GM21737 (cell line): Measurements from ENCODE around the gene DISP3.

Experiments
- ATAC-seq: cut with Tn5 transposase; IDR thresholded peaks from one replicate; pipeline ENCODE4 v1.9.1; 2021; ENCODE audit warnings: mild to moderate bottlenecking, moderate library complexity; ENCODE audit not compliant: unreplicated experiment

Gene DISP3

DNA sequence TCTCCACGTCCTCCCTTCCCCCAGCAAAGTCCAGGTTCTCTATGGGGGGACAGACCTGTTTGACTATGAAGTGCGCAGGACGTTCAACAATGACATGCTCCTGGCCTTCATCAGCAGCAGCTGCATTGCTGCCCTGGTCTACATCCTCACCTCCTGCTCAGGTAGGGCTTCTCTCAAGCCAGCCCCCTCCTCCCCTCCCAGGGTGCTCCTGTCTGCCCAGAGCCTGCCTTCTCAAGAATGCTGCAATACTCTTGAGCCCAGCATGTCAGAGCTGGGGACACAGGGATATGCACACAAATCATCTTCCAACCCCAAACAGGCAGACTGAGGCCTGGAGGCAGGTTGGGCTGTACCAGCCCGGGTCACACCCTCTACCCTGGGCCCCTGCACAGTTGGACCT is 35.4 kb downstream of the DISP3 start:
- ATAC-seq = no peak

DNA sequence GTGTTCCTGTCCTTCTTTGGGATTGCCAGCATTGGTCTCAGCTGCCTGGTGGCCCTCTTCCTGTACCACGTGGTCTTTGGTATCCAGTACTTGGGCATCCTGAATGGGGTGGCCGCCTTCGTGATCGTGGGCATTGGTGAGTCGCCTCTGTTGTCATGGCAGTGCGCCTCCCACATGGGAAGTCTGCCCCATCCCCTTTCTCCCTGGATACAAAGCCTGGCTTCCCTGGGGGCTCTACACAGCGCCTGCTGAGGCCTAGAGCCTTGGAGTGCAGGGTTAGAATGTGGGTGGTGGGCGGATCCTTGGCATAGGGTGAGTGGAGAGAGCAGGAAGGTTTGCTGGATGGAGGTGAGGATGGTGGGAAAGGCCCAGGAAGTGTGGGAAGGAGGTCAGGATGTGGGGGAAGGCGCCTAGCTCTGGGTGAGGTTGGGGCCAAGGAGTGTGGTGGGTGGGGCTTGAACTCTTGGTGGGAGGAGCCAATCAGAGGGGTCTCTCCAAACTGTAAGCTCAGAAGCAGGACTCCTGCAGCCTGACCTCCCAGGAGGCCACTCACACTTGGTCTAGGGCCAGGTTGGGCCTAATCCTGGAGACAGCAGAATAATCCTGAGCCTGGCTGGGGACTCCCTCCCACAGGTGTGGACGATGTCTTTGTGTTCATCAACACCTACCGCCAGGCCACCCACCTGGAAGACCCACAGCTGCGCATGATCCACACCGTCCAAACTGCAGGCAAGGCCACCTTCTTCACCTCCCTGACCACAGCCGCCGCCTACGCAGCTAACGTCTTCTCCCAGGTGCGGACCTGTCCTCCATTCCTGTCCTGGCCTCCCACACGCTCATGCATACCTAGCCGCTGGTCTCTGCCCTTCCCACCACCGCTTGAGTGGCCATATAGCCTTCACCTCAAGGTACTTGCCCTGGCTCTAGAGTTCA is 36.7 kb downstream of the DISP3 start:
- ATAC-seq = no peak

DNA sequence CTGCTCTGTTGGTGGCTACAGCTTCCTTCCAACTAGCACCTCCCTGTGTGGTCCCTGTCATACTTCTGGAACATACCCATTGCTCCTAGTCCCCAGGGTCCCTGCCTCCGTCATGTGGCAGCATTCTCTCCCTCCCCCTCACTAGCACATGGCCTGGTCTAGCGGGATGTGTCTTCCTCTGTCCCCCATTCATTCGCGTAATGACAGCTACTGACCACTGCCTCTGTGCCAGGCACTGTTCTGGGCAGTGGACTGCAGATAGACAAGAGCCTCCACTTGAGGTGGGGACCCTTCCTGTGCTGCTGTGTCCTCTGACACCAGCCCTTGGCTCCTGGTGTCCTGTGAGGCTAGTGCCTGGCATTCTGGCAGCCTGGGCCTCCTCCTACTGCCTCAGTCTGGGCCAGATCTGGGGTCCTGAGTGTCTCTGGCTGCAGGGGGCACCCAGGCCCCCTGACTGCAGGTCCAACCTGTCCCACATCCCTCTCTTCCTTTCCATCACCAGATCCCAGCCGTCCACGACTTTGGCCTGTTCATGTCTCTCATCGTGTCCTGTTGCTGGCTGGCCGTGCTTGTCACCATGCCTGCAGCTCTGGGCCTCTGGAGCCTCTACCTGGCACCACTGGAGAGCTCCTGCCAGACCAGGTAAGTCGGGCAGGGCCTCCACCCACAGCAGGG is 38.1 kb downstream of the DISP3 start:
- no peak for ATAC-seq

DNA sequence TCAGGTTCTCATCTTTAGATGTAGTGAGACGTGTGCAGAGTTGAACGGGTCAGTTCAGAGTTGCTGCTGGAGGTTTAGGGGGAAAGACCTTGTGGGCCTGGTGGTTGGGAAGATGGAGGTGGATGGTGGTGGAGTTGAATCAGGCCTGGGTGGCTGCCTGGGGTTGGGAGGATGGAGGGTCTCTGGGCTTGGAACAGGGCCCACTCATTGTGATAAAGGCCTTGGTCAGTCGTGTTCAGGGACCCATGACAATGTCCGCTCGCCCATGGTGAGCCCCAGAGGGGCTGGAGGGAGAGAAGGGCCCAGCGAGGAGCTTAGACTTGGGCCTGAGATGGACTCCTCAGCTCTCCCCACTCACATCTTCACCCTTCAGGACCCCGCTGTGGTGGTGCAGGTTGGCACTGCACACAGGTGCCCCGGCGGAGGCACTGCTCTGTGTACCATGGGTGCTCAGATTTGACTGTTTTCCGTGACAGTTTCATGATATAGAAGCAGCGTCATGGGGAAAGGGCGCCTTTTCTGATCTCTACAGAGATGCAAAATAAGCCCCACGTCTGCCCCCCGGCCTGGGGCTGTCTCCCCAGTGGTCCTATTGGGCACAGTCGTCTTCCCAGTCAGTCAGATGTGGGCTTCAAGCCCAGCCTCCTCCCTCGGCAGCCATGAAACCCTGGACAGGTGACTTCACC is 39.2 kb downstream of the DISP3 start:
- ATAC-seq = no peak

DNA sequence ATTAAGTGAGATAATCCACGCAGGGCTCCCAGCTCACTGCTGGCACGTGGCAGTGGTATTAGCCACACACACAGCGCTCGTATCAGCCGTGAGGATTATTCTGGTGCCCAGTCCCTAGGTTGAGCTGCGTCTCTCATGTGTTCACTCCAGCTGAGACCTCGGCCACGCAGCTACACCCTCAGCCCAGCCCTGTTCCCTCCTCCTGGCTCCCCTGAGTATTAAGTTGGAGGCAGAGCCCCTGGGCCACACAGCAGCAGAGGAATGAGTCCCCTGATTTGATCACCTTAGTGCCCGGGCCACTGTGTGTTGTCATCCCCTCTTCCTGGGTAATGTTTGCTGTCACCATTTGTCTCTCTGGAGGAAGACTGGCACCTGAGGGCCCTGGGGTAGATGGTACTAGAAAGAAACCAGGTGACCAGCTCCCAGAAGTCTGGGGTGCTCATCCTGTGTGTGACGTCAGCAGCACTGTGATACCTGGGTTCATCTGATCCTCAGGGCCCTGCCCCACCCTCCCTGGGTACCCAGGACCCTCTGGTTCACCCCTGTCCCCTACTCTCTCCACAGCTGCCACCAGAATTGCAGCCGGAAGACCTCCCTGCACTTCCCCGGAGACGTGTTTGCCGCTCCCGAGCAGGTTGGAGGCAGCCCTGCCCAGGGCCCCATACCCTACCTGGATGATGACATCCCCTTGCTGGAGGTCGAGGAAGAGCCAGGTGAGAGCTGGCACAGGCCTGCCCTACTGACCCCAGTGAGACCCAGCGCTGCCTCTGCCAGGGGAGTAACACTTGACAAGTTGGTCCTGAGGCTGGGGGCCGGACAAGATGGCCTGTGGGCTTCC is 40.1 kb downstream of the DISP3 start:
- ATAC-seq = no peak

DNA sequence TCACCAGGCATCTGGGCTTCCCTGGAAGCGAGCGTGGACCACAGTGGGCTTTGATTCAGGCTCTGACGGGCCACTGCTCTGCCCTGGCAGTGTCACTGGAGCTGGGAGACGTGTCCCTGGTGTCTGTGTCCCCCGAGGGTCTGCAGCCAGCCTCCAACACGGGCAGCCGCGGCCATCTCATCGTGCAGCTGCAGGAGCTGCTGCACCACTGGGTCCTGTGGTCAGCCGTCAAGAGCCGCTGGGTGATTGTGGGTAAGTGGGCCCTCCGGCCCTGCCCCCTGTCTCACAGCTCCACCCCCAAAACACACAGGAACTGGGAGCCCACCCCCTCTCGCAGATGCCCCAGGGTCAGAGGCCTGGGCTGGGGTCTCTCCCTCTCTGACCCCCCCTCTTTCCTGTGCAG is 40.7 kb downstream of the DISP3 start:
- ATAC-seq = no peak

DNA sequence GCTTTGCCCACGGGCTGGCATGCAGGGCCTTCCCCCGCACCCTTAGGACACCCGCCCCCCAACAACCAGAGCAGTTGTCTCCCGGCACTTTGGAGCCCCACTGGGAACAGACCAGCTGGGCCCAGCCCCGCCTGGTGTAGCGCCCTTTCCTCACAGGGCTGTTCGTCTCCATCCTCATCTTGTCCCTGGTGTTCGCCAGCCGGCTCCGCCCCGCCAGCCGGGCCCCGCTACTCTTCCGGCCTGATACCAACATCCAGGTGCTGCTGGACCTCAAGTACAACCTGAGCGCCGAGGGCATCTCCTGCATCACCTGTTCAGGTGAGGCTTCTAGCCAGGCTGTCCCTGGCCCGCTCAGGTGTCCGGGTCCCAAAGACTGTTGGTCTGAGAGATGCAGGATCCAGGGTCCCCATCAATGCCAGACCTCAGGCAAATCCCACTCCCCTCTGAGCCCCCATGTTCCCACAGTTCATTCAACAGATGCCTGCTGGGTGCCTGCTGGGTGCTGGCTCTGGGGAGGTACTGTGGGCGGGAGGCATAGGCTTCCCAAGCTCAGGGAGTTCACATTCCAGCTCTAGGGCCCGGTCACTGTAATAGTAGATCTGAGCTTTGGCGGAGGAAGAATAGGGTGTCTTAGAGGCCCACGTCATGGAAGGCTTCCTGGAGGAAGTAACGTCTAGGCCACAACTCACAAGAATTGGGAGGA is 41.7 kb downstream of the DISP3 start:
- no peak for ATAC-seq

DNA sequence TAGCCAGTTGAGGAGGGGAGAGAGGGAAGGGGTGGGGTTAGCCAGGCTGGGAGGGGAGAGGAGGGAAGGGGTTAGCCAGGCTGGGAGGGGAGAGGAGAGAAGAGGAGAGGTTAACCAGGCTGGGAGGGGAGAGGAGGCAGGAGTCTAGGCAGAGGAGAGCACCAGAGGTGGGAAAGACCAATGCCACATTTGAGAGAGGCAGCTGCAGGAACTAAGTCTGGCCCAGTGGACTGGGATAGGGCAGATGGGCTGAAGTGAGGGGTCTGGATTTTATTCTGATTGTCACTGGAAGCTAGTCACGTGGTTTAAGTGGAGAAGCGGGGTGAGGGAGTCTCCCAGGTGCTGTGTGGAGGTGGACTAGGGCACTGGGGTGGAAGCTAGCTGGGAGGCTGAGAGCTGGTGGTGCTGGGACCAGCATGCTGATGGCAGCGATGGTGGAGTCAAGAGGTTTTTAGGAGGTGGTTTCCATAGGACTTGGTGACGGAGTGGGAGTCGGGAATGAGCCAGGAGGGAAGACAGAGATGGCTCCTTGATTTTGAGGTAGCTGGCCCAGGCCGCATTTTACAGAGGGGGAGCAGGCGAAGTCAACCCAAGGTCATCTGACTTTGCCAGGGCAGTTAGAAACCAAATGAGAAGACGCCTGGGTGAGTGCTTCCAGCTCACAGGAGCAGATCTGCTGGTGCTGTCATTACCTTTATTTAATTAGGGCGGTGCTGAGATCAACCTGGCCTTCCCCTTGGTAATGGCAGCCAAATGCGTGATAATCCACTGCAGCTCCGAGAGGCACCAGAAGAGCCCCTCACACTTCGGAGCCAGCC is 42.8 kb downstream of the DISP3 start:
- no peak for ATAC-seq

DNA sequence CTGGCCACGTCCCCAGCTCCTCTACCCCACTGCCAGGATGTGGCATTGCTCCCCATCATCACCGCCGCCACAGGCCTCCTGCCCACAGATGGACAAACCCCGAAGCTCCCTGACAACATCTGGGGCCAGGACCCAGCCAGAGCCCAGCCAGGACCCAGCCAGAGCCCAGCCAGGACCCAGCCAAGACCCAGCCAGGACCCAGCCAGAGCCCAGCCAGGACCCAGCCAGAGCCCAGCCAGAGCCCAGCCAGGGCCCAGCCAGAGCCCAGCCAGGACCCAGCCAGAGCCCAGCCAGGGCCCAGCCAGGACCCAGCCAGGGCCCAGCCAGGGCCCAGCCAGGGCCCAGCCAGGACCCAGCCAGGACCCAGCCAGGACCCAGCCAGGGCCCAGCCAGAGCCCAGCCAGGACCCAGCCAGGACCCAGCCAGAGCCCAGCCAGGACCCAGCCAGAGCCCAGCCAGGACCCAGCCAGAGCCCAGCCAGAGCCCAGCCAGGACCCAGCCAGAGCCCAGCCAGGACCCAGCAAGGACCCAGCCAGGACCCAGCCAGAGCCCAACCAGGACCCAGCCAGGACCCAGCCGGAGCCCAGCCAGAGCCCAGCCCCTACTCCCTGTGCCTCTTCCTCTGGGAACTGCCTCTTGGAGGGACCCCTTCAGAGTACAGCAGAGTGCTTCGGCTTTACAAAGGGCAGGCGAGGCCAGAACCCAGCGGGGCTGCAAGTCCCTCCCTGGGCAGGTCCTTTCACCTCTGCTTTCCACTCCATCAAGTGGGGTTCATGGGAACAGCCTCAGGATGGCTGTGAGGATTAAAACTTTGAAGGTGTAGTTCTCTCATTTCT is 43.7 kb downstream of the DISP3 start:
- no peak for ATAC-seq

DNA sequence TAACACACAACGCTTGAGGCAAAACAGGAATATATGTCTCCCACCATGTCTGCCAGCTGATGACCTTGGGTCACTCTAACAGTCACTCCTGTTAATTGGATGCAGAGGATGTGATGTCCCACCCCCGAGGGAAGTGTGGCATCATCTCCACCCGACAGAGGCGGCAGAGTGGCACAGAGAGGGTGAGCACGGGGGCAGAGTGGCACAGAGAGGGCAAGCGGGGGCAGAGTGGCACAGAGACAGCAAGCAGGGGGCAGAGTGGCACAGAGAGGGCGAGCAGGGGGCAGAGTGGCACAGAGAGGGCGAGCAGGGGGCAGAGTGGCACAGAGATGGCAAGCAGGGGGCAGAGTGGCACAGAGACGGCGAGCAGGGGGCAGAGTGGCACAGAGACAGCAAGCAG is 44.3 kb downstream of the DISP3 start:
- no peak for ATAC-seq

DNA sequence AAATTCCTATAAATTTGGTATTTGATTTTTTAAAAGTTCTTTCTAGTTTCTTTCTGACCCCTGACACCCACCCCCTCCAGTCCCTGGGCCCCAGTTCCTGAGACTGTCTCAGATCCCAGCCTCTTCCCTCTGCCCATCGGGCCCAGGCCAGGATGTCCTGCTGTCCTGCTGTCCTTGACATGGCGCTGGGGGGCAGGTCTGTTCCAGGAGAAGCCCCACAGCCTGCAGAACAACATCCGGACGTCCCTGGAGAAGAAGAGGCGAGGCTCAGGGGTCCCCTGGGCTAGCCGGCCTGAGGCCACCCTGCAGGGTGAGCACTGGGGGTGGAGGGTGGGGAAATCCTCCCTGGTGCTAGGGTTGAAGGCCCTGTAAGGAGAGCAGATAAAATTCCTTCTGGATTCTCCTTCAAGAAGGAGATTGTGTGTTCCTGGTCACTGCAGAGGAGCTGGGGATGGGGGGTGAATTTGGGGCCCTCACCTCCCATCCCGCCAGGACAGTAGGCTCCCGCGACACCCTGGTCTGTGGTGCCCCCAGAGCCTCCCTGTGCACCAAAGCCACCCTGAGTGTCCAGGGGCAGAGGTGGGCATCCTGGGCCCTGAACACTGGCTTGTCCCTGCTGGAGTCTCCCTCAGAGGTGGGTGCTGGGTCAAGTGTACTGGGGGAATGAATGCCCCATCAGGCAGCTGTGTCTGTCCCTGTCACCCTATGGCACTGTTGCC is 45.0 kb downstream of the DISP3 start:
- ATAC-seq = no peak

DNA sequence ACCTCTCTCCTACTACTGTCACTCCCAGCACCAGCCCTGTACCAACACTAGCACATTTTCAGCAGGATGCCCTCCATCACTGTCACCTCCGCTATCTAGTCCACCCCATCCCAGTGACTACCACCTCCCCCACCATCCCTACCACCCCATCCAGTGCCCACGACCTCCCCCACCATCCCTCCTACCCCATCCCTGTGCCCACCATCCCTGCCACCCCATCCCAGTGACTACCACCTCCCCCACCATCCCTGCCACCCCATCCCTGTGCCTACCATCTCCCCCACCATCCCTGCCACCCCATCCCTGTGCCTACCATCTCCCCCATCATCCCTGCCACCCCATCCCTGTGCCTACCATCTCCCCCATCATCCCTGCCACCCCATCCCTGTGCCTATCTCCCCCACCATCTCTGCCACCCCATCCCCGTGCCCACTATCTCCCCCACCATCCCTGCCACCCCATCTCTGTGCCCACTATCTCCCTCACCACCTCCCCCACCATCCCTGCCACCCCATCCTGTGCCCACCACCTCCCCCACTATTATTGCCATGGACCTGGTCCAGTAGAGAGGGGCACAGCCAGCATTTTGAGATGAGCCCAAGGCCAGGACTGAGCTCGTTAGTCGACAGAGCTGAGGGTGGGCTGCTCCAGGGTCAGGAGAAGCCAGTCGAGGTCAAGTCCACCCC is 45.7 kb downstream of the DISP3 start:
- no peak for ATAC-seq

DNA sequence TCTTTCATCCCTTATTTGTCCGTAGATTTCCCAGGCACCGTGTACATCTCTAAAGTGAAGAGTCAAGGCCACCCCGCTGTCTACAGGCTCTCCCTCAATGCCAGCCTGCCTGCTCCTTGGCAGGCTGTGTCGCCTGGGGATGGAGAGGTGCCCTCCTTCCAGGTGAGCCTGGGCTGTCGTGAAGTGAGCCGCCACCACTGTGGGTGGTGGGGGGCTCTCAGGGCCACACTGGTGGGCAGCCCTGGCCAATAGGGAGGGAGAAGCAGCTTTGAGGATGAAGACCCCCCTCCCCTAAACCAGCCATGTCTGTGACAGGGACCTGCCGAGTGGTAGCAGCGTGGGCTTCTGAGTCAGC is 46.2 kb downstream of the DISP3 start:
- no peak for ATAC-seq

DNA sequence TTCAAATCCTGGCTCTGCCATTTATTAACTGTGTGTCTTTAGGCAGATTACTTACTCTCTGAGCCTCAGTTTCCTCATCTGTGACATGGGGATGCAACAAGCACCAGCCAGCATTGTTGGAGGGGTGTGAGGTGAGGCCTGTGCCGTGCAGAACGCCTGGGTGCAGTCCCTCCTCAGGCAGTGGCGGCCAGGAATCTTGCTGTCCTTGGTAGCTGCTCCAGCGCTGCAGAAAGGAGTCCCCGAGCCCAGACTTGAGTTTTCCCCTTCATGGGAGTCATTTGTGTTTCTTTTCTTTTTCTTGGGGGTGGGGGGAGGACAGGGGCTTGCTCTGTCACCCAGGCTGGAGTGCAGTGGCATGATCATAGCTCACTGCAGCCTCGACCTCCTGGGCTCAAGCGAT is 46.6 kb downstream of the DISP3 start:
- ATAC-seq = no peak

DNA sequence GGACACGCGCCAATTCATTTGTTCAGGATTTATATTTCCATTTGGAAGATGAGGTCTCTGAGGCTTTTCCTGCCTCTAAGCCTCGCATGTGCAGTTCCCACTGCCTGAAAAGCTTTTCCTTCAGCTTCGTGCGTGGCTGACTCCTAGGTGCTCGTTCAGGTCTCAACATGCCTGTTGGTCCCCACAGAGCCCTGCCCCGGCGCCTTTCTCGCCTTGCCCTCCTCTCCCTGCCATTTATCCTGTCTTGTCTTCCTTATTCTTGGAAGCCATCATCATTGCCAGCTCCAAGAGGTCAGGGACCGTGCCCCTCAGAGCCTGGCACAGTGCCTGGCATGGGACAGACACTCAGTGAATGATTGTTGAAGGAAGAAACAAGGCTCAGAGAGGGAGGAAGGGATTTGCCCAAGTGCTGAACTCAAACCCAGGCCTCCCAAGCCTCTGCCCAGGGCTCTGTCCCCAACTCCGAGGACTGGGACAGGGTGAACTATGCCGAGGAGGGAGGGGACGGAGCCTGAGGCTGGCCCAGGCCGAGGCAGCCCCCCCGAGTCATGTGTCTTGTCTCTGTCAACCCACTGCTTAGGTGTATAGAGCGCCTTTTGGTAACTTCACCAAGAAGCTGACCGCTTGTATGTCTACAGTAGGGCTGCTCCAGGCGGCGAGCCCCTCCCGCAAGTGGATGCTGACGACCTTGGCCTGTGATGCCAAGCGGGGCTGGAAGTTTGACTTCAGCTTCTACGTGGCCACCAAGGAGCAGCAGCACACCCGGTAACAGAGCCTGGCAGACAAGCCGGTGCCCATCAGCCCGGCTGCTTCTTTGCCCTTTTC is 47.3 kb downstream of the DISP3 start:
- no peak for ATAC-seq
